Heart left ventricle (tissue), 16 donors: ENCODE measurements around the gene SPPL3. TPM values are rescaled to one million over a fixed set of nuclear protein-coding genes. Genes with fewer than 3 reads are reported as not detected.
"Not testable (repeated sequence)": the region's sequence is repeated elsewhere in the genome, so short reads cannot be mapped to it uniquely, and the experiment has no call there.

ENCODE experiments used
- ATAC-seq, 4 donors: fragments of 200-7000 bp; cut with Tn5 transposase; one replicate each; pipeline ENCODE4 v1.9.1; 2020 to 2022; ENCODE audit warnings: moderate library complexity in 4 of 4, mild to moderate bottlenecking in 3 of 4, moderate number of reproducible peaks in 1 of 4
- DNase-seq, 5 donors: peaks; one replicate each; pipeline ENCODE4 v3.0.0-alpha.2; 2020
- H3K27ac ChIP-seq, 12 donors: fragments of 200-600 bp; sonication (generic) in 4 of 12; one replicate each; pipeline versions ENCODE4 v1.5.0 to v1.8.0; 2016 to 2022; ENCODE audit warnings: mild to moderate bottlenecking in 2 of 12
- H3K27me3 ChIP-seq, 9 donors: fragments of 200-600 bp; sonication (generic) in 2 of 9; one replicate each; pipeline versions ENCODE4 v1.5.1 to v1.8.0; 2016 to 2022; ENCODE audit warnings: mild to moderate bottlenecking in 3 of 9
- H3K36me3 ChIP-seq, 9 donors: fragments of 200-600 bp; sonication (generic) in 2 of 9; one replicate each; pipeline versions ENCODE4 v1.5.0 to v1.8.0; 2018 to 2022; ENCODE audit warnings: mild to moderate bottlenecking in 2 of 9
- H3K4me1 ChIP-seq, 12 donors: fragments of 200-600 bp; sonication (generic) in 4 of 12; one replicate each; pipeline versions ENCODE4 v1.5.0 to v1.8.0; 2016 to 2022; ENCODE audit warnings: mild to moderate bottlenecking in 3 of 12
- H3K4me3 ChIP-seq, 12 donors: fragments of 200-600 bp; sonication (generic) in 4 of 12; one replicate each; pipeline versions ENCODE4 v1.5.0 to v1.8.0; 2017 to 2022; ENCODE audit warnings: mild to moderate bottlenecking in 9 of 12, moderate library complexity in 4 of 12
- H3K9me3 ChIP-seq, 12 donors: fragments of 200-600 bp; sonication (generic) in 4 of 12; one replicate each; pipeline versions ENCODE4 v1.5.0 to v1.8.0; 2016 to 2022; ENCODE audit warnings: mild to moderate bottlenecking in 1 of 12
- CTCF ChIP-seq, 12 donors: fragments of 200-600 bp; sonication (generic) in 4 of 12; IDR thresholded peaks; one replicate each; pipeline versions ENCODE4 v1.5.0 to v1.8.0; 2018 to 2022; ENCODE audit warnings: antibody characterized with exemption in 12 of 12, mild to moderate bottlenecking in 5 of 12
- POLR2A ChIP-seq, 2 donors: fragments of 450-650 bp; IDR thresholded peaks; one replicate each; pipeline ENCODE4 v1.6.1; 2017; ENCODE audit warnings: antibody characterized with exemption in 2 of 2, mild to moderate bottlenecking in 2 of 2, moderate library complexity in 2 of 2
- WGBS, 4 donors: extraction: QIAGEN DNeasy Blood & Tissue Kit in 2 of 4; methylation state at CpG; one replicate each; pipeline versions ENCODE4 v1.1.5 to v1.1.7; 2013 to 2018; 5-methylcytosine and 5-hydroxymethylcytosine counted together
- intact Hi-C, 10 donors: fragments of 100-400 bp; cut with DNase I; formaldehyde crosslinking; loops; one replicate each; pipeline versions ENCODE4 v1.11.1 to v1.14.2; 2022
- polyA plus RNA-seq, 2 donors: library from polyadenylated mRNA; stranded (reverse); fragments of 200-250 nt; gene quantifications; one replicate each; pipeline ENCODE4 v1.2.3, GENCODE V29; 2013
- total RNA-seq, 9 donors: library from RNA; depleted of rRNA in 2 of 9; stranded (reverse); fragments of >200 nt in 2 of 9; fragmentation: NEBNext Ultra II Directional in 3 of 9; extraction: Animal tissue kit (Norgen Biotek cat#: 25700) in 3 of 9; gene quantifications; one replicate each; pipeline versions ENCODE4 v1.1.0 to v1.2.4, GENCODE V29; 2016 to 2023
- donor health status: ischemic (EF 13 %, LVEDD 7.1; RV severe dilation, severe dysfunction).
- donor health status: healthy with polysubstance abuse.
- donor health status: DM: no; HTN: yes; CAD: no.
- donor health status: DM: no; HTN: no; CAD: no.
- donor health status: ischemic (EF 25% LVEDD 6.9; RV normal size, moderate dysfunction).
- donor health status: ischemic (EF 25% LVEDD 5.7; RV mildly dilated, moderate dysfunction).
- donor health status: healthy.
- donor health status: DM: yes; HTN: yes; CAD: no.
- donor health status: ischemic (EF 35%, LVEDD 5.7; RV mildly dilated, moderate dysfunction).
- donor health status: nonischemic (EF 11% LVEDD 7.7; RV severe dilation, severe dysfunction).
- donor health status: DM: yes; HTN: yes; CAD: no.
- donor health status: PGD.
- donor health status: ischemic (EF 29% LVEDD 5.4; RV normal size, mild dysfunction).
- donor health status: nonischemic (EF 23%, LVEDD 6.1; RV moderate dilation, normal function).

Gene SPPL3
- total and polyA plus RNA-seq, 11 donors, result 8.2 to 48.2 (median 26.5) TPM

- H3K27ac ChIP-seq, result no peak overlapping the region
- no peaks in the 10 kb centered on the region for H3K27me3 ChIP-seq
- DNase-seq (no peak), ATAC-seq (no peak)
- no peak overlapping the region for H3K4me3 ChIP-seq
- intact Hi-C loops, result no loop called here
- H3K36me3 ChIP-seq, result no peaks in the 10 kb centered on the region
- 86 to 90% (median 89%) methylated on average over 7 of the region's 7 CpGs for WGBS, 4 donors
- H3K4me1 ChIP-seq, result peaks cover 0 to 24% (median 3%) of the 10 kb centered on the region in 12 donors
- TF ChIP-seq CTCF (IDR thresholded peaks at IDR 0.05), result no peak
- no peak for TF ChIP-seq POLR2A (IDR thresholded peaks at IDR 0.05)
- H3K9me3 ChIP-seq, result peaks cover 0 to 36% (median 11%) of the 10 kb centered on the region in 12 donors
Observed at GRCh38 chr12:120797677-120798642, 106.2 kb downstream of the SPPL3 start.

DNA sequence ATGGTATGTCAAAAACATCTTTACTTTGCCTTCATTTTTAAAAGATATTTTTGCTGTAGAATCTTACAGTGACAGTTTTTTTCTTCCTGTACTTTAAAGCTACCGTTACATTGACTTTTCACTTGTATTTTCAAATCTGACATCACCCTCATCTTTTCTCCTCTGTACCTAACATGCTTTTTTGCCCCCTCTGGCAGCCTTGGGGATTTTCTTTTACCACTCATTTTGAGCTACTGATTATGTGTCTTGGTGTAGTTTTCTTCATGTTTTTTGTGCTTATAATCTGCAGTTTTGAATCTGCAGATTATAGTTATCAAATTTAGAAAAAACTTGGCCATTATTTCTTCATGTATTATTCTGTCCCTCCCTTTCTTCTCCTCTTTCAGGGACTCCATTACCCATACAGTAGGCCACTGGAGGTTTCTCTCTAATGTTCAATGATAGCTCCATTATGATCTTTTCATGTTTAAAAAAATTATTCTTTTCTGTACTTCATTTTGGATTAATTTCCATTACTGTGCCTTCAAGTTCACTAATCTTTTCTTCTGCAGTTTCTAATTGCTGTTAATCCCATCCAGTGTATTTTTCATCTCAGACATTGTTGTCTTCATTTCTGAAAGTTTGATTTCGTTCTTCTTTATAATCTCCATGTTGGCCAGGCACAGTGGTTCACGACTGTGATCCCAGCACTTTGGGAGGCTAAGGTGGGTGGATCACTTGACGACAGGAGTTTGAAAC lies 108.5 kb downstream of the SPPL3 start:
- no peak for ATAC-seq
- intact Hi-C loops, result no loop called here
- no peak overlapping the region for H3K27ac ChIP-seq
- H3K36me3 ChIP-seq, result peaks cover 0 to 1% (median 0%) of the 10 kb centered on the region in 9 donors
- 95 to 99% (median 98%) methylated on average over 4 of the region's 4 CpGs for WGBS, 4 donors
- peaks cover 0 to 35% (median 10%) of the 10 kb centered on the region in 12 donors for H3K4me1 ChIP-seq
- H3K4me3 ChIP-seq, result no peak overlapping the region
- DNase-seq, result no peak
- H3K27me3 ChIP-seq, result no peaks in the 10 kb centered on the region
- TF ChIP-seq CTCF (IDR thresholded peaks at IDR 0.05) (no peak), POLR2A (IDR thresholded peaks at IDR 0.05) (no peak)
- peaks cover 0 to 36% (median 11%) of the 10 kb centered on the region in 12 donors for H3K9me3 ChIP-seq

DNA sequence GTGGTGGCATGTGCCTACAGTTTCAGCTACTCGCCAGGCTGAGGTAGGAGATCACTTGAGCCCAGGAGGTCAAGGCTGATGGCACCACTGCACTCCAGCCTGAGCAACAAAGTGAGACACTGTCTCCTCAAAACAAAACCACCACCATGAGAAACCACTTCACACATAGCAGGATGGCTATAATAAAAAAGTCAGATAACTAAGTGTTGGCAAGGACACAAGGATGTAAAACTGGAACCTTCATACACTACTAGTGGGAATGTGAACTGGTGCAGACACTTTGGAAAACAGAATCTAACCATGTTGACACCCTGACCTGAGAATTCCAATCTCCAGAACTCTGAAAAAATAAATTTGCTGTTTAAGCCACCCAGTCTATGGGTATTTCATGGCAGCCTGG lies 110.8 kb downstream of the SPPL3 start:
- Histone ChIP-seq H3K27me3 (no peaks in the 10 kb centered on the region), H3K36me3 (peaks cover 0 to 10% (median 0%) of the 10 kb centered on the region in 9 donors), H3K9me3 (peaks cover 0 to 36% (median 11%) of the 10 kb centered on the region in 12 donors), H3K27ac (peak overlapping the region in 1 of 12 donors; percentile 20), H3K4me3 (no peak overlapping the region), H3K4me1 (peaks cover 0 to 24% (median 10%) of the 10 kb centered on the region in 12 donors)
- DNase-seq, result no peak
- intact Hi-C loops, result no loop called here
- peak in 1 of 4 donors; percentile 39 for ATAC-seq
- WGBS, 4 donors, result 90 to 100% (median 95%) methylated on average over 1 of the region's 1 CpG
- TF ChIP-seq CTCF (IDR thresholded peaks at IDR 0.05) (no peak), POLR2A (IDR thresholded peaks at IDR 0.05) (no peak)

DNA sequence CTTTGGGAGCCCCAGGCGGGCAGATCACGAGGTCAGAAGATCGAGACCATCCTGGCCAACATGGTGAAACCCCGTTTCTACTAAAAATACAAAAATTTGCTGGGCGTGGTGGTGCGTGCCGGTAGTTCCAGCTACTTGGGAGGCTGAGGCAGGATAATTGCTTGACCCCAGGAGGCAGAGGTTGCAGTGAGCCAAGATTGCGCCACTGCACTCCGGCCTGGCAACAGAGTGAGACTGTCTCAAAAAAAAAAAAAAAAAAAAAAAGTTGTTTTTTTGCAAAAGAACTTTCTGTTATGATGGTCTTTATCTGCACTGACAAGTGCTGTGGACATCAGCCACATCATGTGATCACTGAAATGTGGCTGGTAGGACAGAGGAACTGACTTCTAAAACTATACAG lies 111.7 kb downstream of the SPPL3 start:
- DNase-seq, H3K27me3 ChIP-seq, H3K36me3 ChIP-seq, H3K27ac ChIP-seq, H3K4me3 ChIP-seq, ATAC-seq, intact Hi-C loops: not testable (repeated sequence)
- WGBS, 4 donors, result 96 to 98% (median 96%) methylated on average over 9 of the region's 9 CpGs
- Histone ChIP-seq H3K9me3 (peaks cover 0 to 36% (median 11%) of the 10 kb centered on the region in 12 donors), H3K4me1 (peaks cover 0 to 29% (median 11%) of the 10 kb centered on the region in 12 donors)
